RKO (cell line): Measurements from ENCODE around the gene FAM193B.
"Not testable (repeated sequence)": the region's sequence is repeated elsewhere in the genome, so short reads cannot be mapped to it uniquely, and the experiment has no call there.

ENCODE experiments used
- DNase-seq: peaks from one replicate; pipeline ENCODE4 v3.0.0-alpha.2; 2016; ENCODE audit warnings: low spot score

FAM193B gene

DNA sequence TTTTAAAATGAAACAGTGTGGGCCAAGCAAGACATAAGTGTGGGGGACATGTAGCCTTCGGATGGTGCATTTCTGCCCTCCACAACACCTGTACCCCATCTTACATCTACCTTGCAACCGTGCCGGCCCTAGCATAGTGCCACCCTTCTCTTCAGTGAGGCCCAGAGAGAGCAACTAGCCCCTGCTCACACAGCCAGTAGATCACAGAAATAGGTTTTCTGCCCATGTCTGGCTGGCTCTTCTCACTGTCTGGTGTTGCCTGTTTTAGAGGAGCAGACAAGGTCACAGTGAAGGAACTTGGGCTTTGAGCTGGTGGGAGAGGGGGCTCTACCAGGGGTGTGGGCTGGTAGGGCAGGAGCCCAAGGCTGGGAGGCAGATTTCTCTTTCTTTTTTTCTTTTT lies 68.1 kb downstream of the FAM193B start:
- DNase-seq = no peak

DNA sequence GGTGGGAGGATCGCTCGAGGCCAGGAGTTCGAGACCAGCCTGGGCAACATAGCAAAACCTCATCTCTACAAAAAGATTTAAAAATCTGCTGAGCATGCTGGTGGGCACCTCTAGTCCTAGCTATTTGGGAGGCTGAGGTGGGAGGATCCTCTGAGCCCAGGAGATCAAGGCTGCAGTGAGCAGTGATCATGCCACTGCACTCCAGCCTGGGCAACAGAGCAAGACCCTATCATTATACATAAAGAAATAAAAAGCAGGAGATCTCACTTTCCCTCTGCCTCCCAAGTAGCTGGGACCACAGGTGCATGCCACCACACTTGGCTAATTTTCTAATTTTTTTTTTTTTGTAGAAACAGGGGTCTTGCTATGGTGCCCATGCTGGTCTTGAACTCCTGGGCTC lies 68.6 kb downstream of the FAM193B start:
- not testable (repeated sequence) for DNase-seq

DNA sequence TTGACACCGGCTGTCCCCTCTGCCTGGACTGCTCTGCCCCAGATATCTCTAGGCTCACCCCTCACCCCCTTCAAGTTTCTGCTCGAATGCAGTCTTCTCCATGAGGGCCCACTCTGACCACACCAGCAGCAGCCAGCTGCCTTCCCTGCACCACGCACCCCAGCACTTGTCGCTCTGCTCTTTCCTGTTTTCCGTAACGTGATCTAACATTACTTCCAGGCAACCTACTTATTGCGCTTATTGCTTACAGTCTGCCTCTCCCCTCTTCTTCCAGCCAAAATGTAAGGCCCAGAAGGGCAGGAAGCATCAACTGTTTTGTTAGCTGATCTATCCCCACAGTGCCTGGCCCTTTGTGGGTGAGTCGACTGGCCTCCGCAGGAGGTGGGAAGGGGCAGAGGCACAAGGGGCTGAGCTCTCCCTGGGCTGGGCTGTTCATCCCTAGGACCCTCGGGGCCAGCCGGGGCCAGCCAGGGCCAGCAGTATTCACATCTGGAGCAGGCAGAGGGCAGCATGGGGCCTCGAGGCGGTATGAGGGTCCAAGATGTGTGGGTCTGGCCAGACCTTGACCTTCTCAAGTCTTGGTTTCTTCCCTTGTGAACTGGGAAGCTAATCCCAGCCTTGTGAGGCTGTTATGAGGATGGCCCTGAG lies 69.3 kb downstream of the FAM193B start:
- DNase-seq = no peak

- no peak for DNase-seq
Observed at GRCh38 chr5:177483994-177484901, 70.1 kb downstream of the FAM193B start.

DNA sequence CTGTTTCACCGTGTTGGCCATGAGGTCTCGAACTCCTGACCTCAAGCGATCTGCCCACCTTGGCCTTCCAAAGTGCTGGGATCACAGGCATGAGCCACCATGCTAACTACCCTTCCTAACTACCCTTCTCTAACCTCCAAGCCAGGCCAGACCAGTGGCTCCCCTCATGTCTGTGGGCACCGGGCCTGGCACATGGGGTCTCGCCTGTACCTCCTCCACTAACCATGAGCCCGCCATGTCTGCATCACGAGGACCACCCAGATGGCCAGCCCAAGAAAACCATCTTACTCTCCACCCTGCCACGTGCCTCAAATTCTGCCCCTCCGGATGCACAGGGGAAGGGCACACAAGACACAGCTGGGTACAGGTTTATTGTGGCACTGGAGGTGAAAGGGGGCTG lies 71.3 kb downstream of the FAM193B start:
- DNase-seq = no peak

DNA sequence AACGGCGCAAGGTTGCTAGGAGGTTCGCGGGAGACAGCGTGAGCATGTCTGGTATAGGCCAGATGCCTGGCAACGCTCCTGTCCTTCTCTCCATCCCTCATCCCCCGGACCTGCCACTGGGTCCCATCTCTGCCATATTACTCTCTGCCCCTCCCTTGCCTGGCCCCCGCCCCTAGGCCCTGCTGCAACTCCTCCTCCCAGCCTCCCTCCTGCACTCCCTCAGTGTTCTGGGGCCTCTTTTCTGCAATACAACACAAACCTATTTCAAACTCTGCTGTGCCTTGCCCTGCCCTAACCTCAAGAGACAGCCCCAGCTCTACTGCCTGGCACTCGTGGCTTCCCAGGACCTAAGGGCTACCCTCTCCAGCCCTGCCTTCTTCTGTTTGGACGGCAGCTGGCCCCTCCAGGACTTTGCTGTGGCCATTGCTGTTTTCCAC lies 72.0 kb downstream of the FAM193B start:
- no peak for DNase-seq

GRCh38 chr5:177479774-177480173 lies 74.6 kb downstream of the FAM193B start:
- DNase-seq = no peak

- DNase-seq = peak; percentile 46
Observed at GRCh38 chr5:177478711-177479646, 75.4 kb downstream of the FAM193B start.

DNA sequence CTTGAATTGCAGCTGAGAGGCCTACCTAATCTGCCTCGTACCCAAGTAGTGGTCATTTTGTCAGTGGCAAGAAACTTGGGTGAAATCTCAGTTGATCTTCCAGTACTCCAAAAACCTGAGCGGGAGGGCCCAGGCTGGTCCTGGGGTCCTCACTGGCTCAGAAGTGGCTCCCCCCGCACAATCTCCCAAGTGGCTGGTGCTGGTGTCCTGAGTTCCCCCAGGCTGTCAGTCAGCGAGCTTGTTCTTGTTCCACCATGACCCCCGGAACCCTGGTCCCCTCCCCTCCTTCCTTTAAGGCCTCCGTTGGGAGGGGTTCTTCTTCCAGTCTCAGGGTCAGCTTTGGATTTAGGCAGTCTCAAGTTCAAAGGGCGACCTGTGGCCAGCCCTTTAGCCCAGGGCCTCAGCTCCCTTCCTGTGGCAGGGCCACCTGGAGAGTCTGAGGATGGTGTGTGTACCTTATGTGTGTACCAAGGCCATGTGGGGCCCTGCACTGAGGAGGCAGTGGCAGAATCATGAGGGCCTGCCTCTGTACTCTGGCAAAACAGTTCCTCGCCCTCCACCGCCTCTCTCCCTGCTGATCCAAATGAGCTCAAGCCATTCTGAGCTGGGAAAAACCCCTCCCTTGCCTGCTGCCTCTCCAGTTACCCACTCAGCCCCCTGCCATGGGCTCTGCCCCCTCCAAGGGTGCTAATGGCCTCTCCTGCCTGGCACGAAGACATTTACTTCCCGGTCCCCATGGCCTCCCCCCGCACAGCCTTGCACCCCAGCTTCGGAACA lies 76.5 kb downstream of the FAM193B start:
- DNase-seq = no peak

GRCh38 chr5:177476531-177477233 lies 77.7 kb downstream of the FAM193B start:
- DNase-seq = no peak

- DNase-seq = no peak
Observed at GRCh38 chr5:177475563-177476427, 78.6 kb downstream of the FAM193B start.

- no peak for DNase-seq
Observed at GRCh38 chr5:177474846-177475562, 79.4 kb downstream of the FAM193B start.

GRCh38 chr5:177474002-177474476 lies 80.3 kb downstream of the FAM193B start:
- DNase-seq = no peak

GRCh38 chr5:177473443-177474001 lies 80.8 kb downstream of the FAM193B start, which contains the start of gene DBN1:
Gene DBN1, minus strand, starts transcription at chr5:177473634. Its CDS starts 113 bp downstream, at chr5:177473521.
- DNase-seq = peak; percentile 61

- DNase-seq = peak; percentile 49
Observed at GRCh38 chr5:177472460-177473442, 81.6 kb downstream of the FAM193B start.

DNA sequence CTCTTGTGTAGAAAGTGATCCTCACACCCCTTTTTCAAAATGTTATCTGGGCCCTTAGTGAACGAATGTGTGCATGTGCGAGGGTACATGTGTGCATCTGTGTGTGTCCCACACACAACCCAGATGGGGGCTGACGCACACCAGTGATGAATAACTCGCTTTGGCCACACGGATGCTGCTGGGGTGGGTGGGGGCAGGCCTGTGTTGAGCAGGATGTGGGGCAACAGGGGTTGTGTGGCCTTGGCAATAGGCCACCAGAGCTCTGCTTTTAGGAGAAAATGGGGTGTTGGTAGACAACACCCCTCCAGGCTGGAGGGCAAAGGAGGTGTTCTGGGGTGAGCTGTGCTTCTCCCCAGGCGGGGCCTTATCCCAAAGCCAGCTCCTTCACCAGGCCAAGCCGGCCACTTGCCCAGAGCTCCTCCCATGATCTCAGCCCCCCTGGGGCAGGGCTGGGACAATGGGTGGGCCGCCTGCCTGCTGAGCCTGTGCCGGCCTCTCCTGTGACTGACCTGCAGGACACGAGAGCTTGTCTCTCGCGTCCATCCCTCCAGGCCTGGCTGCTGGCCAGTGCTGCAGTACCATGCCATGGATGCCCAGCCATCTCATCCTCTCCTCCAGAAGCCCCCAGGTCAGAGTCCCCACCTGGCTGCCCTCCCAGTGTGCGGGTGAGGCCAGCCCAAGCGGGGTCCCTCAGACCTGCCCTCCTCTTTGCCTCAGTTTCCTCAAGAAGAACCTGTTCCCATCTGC lies 82.6 kb downstream of the FAM193B start:
- DNase-seq = peak; percentile 63
